Uterus (tissue), 4 donors: ENCODE results near the gene GSC2. TPM values are rescaled to one million over a fixed set of nuclear protein-coding genes. Genes with fewer than 3 reads are reported as not detected.
"Not testable (repeated sequence)": the region's sequence is repeated elsewhere in the genome, so short reads cannot be mapped to it uniquely, and the experiment has no call there.

Experiments
- DNase-seq, 2 donors: peaks; one replicate each; pipeline ENCODE4 v3.0.0-alpha.2; 2019 to 2020
- H3K27ac ChIP-seq, 2 donors: fragments of 200-600 bp; sonication (generic); 1 replicate in 1 of 2; 2 replicates in 1 of 2; pipeline ENCODE4 v1.5.1; 2016 to 2018
- H3K27me3 ChIP-seq, 2 donors: fragments of 200-600 bp; sonication (generic); one replicate each; pipeline ENCODE4 v1.5.1; 2018 to 2019; ENCODE audit warnings: control low read depth in 1 of 2
- H3K36me3 ChIP-seq, 2 donors: fragments of 200-600 bp; sonication (generic); one replicate each; pipeline ENCODE4 v1.5.1; 2019; ENCODE audit warnings: control low read depth in 1 of 2
- H3K4me1 ChIP-seq, 2 donors: fragments of 200-600 bp; sonication (generic); one replicate each; pipeline ENCODE4 v1.5.1; 2018 to 2019; ENCODE audit warnings: control low read depth in 1 of 2
- H3K4me3 ChIP-seq, 2 donors: fragments of 200-600 bp; sonication (generic); 1 replicate in 1 of 2; 2 replicates in 1 of 2; pipeline ENCODE4 v1.5.1; 2018 to 2019; ENCODE audit warnings: mild to moderate bottlenecking in 1 of 2
- H3K9me3 ChIP-seq, 2 donors: fragments of 200-600 bp; sonication (generic); one replicate each; pipeline ENCODE4 v1.5.1; 2019; ENCODE audit warnings: control low read depth in 1 of 2
- POLR2A ChIP-seq, 2 donors: fragments of 450-650 bp; IDR thresholded peaks; one replicate each; pipeline ENCODE4 v1.6.1; 2016; ENCODE audit warnings: antibody characterized with exemption in 2 of 2, mild to moderate bottlenecking in 1 of 2, moderate library complexity in 1 of 2
- intact Hi-C: fragments of 100-400 bp; cut with DNase I; formaldehyde crosslinking; loops from one replicate; pipeline ENCODE4 v1.15.1; 2023; ENCODE audit warnings: low total_unique reads
- total RNA-seq, 4 donors: library from RNA; depleted of rRNA in 3 of 4; stranded (reverse); fragments of >200 nt in 3 of 4; gene quantifications; one replicate each; pipeline versions ENCODE4 v1.1.0 to v1.2.4, GENCODE V29; 2014 to 2023
- TF ChIP-seq, protein P1 (sequence below), 4 experiments: fragments of 200-600 bp in 2 of 4; fragments of 450-650 bp in 2 of 4; sonication (generic) in 2 of 4; IDR thresholded peaks; one replicate each; pipeline ENCODE4 v1.5.1; 2016 to 2019; ENCODE audit warnings: antibody characterized with exemption in 4 of 4, mild to moderate bottlenecking in 2 of 4, moderate library complexity in 1 of 4
- donor health status: DM: yes; HTN: yes; CAD: no.

Gene GSC2
- total RNA-seq, 4 donors from 2014 or later: not detected

DNA sequence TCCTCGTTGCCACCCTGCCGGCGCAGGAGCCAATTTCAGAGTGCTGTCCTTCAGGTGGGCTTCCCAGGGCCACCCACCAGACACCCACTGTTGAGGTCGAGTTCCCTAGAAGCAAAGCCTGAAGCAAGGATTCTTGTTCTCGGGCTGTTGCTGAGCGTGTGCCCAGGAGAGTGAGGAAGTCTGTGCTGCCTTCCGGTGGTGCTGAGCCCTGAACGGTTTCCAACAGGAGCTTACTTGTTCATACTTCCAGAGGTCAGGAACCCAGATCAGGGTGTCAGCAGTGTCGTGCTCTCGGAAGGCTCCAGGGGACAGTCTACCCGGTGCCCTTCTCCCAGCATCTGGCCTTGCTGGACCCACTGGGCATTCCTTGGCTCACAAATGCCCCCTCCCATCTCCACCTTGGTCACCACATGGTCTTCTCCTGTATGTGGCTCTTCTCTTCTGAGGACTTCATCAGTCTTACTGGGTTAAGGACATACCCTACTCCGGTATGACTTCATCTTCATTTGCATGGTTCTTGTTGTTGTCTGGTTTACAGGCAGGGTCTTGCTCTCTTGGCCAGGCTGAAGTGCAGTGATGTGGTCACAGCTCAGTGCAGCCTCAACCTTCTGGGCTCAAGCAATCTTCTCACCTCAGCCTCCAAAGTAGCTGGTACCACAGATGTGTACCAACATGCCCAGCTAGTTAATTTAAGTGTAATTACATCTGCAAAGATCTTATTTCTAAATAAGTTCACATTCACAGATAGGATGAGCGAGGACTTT, 17.2 kb upstream of the GSC2 start:
- no peaks in the 10 kb centered on the region for H3K36me3 ChIP-seq
- H3K4me3 ChIP-seq: no peak overlapping the region
- H3K27ac ChIP-seq: no peak overlapping the region
- intact Hi-C loops: no loop called here
- no peak for DNase-seq
- no peaks in the 10 kb centered on the region for H3K9me3 ChIP-seq
- peaks cover 0 to 23% of the 10 kb centered on the region in 2 donors for H3K27me3 ChIP-seq
- no peak for TF ChIP-seq POLR2A (IDR thresholded peaks at IDR 0.05)
- TF ChIP-seq, protein P1, sequence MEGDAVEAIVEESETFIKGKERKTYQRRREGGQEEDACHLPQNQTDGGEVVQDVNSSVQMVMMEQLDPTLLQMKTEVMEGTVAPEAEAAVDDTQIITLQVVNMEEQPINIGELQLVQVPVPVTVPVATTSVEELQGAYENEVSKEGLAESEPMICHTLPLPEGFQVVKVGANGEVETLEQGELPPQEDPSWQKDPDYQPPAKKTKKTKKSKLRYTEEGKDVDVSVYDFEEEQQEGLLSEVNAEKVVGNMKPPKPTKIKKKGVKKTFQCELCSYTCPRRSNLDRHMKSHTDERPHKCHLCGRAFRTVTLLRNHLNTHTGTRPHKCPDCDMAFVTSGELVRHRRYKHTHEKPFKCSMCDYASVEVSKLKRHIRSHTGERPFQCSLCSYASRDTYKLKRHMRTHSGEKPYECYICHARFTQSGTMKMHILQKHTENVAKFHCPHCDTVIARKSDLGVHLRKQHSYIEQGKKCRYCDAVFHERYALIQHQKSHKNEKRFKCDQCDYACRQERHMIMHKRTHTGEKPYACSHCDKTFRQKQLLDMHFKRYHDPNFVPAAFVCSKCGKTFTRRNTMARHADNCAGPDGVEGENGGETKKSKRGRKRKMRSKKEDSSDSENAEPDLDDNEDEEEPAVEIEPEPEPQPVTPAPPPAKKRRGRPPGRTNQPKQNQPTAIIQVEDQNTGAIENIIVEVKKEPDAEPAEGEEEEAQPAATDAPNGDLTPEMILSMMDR (IDR thresholded peaks at IDR 0.05): no peak
- H3K4me1 ChIP-seq: peaks cover 0 to 6% of the 10 kb centered on the region in 2 donors

DNA sequence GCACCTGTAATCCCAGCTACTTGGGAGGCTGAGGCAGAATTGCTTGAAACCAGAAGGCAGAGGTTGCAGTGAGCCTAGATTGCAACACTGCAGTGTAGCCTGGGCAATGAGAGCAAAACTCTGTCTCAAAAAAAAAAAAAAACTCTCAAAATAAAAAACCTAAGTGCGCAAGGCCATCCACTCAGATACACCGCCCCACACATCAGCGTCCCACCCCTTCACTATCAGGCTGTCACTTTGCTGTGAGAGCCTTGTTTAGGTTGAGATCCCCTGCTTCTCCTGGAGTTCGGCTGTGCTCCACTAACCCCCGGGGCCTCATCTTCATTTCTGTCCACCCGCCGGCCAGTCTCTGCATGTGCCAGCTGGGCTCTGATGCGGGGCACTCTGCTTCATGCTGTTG, 16.3 kb upstream of the GSC2 start:
- no peaks in the 10 kb centered on the region for H3K9me3 ChIP-seq
- no peak overlapping the region for H3K27ac ChIP-seq
- H3K27me3 ChIP-seq: peaks cover 0 to 23% of the 10 kb centered on the region in 2 donors
- H3K4me1 ChIP-seq: peaks cover 0 to 5% of the 10 kb centered on the region in 2 donors
- TF ChIP-seq, protein P1 (IDR thresholded peaks at IDR 0.05): no peak
- no peak for TF ChIP-seq POLR2A (IDR thresholded peaks at IDR 0.05)
- H3K36me3 ChIP-seq: no peaks in the 10 kb centered on the region
- intact Hi-C loops: no loop called here
- DNase-seq: no peak
- H3K4me3 ChIP-seq: no peak overlapping the region

DNA sequence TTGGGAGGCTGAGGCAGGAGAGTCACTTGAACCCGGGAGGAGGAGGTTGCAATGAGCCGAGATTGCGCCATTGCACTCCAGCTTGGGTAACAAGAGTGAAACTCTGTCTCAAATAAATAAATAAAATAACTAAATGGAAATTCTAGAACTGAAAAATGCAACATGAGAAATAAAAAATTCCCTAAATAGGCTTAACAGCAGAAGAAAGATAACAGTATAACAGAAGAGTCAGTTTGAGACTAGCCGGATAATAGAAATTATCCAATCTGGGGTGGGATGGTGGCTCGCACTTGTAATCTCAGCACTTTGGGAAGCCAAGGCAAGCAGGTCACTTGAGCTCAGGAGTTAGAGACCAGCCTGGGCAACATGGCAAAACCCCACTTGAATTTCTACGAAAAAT, 14.3 kb upstream of the GSC2 start:
- Histone ChIP-seq H3K36me3 (no peaks in the 10 kb centered on the region), H3K4me1 (peaks cover 0 to 4% of the 10 kb centered on the region in 2 donors), H3K27ac (no peak overlapping the region), H3K4me3 (no peak overlapping the region), H3K9me3 (no peaks in the 10 kb centered on the region), H3K27me3 (peaks cover 0 to 20% of the 10 kb centered on the region in 2 donors)
- intact Hi-C loops: no loop called here
- TF ChIP-seq, protein P1 (IDR thresholded peaks at IDR 0.05): no peak
- TF ChIP-seq POLR2A (IDR thresholded peaks at IDR 0.05): no peak
- DNase-seq: no peak

DNA sequence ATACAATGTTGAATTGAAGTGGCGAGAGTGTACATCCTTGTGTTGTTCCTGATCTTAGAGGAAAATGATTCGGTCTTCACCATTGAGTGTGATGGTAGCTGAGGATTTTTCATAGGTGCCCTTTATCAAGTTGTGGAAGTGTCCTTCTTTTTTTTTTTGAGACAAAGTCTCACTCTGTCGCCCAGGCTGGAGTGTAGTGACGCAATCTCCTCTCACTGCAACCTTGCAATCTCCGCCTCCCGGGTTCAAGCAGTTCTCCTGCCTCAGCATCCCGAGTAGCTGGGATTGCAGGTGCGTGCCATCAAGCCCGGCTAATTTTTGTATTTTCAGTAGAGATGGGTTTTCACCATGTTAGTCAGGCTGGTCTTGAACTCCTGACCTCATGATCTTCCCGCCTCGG, 8.6 kb upstream of the GSC2 start:
- H3K4me3 ChIP-seq, intact Hi-C loops, H3K4me1 ChIP-seq, H3K27ac ChIP-seq, H3K9me3 ChIP-seq, H3K36me3 ChIP-seq, H3K27me3 ChIP-seq, DNase-seq: not testable (repeated sequence)

DNA sequence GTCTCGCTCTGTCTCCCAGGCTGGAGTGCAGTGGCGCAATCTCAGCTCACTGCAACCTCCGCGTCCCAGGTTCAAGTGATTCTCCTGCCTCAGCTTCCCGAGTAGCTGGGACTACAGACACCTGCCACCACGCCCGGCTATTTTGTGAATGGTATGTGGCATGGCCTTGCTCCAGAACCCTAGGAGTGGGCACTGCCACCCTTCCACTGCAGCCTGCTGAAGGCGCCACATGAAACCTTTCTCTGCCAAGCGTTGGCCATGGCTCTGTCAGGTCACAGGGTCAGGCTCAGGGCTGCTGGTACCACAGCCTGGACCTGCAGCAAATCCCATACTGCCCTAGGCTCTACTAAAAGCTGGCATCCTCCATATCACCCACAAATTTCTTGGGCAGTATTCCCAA, 6.0 kb upstream of the GSC2 start:
- intact Hi-C loops: not testable (repeated sequence)

DNA sequence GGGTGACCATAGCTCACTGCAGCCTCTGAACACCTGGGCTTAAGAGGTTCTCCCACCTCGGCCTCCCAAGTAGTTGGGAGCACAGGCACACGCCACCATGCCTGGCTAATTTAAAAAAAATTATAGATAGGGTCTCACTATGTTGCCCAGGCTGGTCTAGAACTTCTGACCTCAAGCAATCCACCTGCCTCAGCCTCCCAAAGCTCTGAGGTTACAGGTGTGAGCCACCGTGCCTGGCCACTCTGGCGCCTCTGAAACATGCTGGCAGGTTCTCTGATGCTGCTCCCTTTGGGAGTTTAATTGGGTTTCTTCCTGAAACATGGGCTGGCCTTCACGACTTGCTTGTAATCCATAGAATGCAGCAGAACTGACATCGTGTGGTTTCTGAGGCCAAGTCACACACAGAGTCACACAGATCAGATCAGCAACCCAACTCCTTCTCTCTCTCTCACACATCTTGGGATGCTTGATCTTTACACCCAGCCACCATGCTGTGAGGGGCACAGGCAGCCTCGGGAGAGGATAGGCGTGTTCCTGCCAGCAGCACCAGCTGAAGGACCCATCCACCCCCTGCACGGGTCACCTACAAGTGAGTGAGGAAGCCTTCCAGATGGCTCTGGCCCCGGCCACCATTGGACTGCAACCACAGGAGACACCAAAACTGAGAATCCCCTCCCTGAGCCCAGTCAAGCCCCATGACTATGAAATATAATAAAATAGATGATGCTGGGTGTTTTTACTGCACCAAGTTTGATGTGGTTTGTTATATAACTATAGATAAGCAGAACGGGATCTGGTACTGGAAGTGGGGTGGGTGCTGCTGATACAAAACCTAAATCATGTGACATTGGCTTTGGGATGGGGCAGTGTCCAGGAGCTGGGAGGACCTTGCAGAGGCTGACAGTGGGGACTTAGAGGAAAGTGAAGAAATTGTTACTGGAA, 3.1 kb upstream of the GSC2 start:
- H3K27me3 ChIP-seq: peaks cover 5 to 26% of the 10 kb centered on the region in 2 donors
- TF ChIP-seq, protein P1 (IDR thresholded peaks at IDR 0.05): no peak
- no peak for TF ChIP-seq POLR2A (IDR thresholded peaks at IDR 0.05)

More for the DNA sequence above, 6.0 kb upstream of the GSC2 start:
- not testable (repeated sequence) for H3K4me1 ChIP-seq, H3K36me3 ChIP-seq, DNase-seq, H3K9me3 ChIP-seq, H3K4me3 ChIP-seq, H3K27ac ChIP-seq
- H3K27me3 ChIP-seq: peaks cover 0 to 10% of the 10 kb centered on the region in 2 donors

More for the DNA sequence above, 3.1 kb upstream of the GSC2 start:
- Histone ChIP-seq H3K27ac (no peak overlapping the region), H3K9me3 (no peaks in the 10 kb centered on the region), H3K4me1 (no peaks in the 10 kb centered on the region), H3K4me3 (no peak overlapping the region), H3K36me3 (no peaks in the 10 kb centered on the region)
- no peak for DNase-seq
- intact Hi-C loops: no loop called here
